T-helper 9 cell (primary cell): ENCODE data around the gene PTPRN2.
"Not testable (repeated sequence)": the region's sequence is repeated elsewhere in the genome, so short reads cannot be mapped to it uniquely, and the experiment has no call there.

Experiments
- DNase-seq: peaks from one replicate; pipeline ENCODE4 v3.0.0-alpha.2; 2020

The PTPRN2 gene

DNA sequence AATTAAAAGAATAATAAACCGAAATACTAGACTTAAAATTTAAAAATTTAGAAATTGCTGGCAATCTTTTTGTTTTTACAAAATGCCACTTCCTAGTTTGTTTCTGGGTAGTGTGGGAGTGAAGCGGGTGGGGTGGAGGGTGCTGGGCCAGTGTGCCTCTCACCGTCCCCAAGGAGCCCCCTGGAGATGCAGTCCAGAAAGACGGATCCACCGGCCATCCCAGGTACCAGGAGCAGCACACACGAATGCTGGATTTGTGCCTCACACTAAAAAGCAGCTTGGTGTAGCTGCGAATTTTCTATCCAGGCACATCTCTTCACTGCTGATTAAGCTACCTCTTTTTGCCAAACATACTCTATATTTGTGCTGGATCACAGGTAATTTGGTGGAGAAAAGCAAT, 632.7 kb downstream of the PTPRN2 start:
- DNase-seq: no peak

DNA sequence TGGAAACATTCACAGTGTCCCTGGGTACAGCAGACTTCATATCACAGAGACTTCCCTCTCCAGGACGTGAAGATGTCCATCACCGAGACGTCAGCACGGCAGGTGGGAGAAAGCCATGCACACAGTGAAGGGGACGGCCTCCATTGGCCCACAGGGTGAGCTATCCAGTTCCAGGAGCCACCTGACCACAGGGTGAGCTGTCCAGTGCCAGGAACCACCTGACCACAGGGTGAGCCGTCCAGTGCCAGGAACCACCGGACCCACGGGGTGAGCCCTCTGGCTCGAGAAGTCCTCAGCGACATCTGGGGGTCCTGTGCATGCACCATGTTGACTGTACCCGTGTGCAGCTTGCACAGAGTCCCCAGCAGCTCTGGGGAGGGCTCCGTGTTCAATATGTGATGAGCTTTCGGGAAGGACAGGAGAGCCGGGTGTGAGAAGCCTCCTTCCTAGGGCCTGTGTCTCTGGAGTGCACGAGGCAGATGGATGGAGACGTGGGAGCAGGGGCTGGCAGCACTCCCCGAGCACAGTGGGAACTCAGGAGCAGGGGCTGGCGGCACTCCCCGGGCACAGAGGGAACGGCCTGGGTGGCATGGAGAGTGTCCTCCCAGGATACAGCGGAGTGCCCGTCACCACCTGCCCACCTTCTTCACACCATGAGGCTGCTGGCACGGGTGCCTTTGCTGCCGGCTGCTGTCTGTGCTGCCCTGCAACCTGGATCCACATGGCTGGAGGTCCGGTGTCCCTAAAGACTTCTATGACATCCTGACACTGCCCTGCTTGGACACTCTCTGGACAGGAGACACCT, 634.6 kb downstream of the PTPRN2 start:
- DNase-seq: no peak

GRCh38 chr7:157952050-157952667, 635.5 kb downstream of the PTPRN2 start:
- no peak for DNase-seq

DNA sequence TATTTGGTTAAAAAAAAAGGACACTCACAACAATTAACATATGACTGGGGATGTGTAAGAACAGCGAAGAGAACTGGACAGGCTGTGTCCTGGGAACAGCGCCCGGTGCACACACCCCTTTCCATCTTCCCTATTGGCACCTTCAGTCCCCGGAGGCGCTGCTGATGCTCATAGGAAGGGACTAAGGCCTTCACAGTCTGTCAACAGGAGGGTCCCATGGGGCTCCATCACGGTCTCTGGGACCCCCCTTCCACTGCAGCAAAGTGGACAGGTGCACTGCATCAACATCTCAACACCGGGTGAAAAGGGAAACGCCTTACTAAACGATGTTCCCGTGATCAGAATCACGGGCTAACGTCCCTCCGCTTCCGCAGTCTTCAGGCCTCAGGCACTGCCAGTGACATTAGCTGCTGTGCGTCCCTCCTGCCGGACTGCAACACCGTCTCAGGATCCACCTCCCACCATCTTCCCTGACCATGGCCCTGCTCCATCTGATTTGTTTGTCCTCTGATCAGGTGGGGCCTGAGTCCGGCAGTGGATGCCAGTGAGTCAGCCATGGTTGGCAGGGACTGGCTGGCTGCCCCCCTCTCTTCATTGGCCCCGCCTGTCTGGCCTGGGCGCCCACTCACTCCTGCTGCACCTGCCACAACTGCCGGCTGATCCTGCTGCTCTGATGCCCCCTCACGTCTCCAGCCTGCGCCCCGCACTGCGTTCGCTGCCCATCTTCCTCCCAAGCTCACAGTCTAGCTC, 636.1 kb downstream of the PTPRN2 start:
- DNase-seq: no peak

DNA sequence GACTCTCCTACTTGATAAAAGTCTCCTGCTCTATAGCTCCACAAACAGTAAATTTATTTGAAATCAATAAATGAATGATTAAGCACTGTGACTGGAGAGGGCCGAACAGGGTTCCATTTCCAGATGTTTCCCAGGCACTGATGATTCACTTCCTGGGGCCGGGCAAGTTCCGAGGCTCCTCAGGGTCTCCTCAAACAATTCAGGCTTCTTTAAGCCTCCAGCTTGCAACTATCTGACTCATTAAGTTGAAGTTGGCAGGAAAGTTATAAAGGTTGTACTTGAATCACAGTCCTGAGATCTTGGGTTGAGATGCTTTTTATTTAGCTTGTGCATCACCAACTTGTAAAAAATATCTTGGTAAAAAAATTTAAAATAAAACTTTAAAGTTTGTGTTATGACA, 637.9 kb downstream of the PTPRN2 start:
- DNase-seq: no peak

DNA sequence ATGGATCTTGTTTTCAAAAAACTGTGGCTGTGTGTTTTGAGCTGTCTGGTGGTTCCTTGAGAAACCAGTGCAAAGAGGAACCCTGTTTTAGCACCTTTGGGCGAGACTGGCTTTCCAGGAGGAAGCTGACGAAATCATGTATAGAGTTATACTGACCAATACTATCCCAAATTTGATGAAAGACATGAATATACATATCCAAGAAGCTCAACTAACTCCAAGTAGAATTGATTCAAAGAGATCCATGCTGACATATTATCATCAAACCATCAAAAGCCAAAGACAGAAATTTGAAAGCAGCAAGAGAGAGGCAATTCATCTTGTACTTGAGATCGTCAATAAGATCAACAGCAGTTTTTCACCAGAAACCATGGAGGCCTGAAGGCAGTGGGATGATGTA, 640.1 kb downstream of the PTPRN2 start:
- no peak for DNase-seq

DNA sequence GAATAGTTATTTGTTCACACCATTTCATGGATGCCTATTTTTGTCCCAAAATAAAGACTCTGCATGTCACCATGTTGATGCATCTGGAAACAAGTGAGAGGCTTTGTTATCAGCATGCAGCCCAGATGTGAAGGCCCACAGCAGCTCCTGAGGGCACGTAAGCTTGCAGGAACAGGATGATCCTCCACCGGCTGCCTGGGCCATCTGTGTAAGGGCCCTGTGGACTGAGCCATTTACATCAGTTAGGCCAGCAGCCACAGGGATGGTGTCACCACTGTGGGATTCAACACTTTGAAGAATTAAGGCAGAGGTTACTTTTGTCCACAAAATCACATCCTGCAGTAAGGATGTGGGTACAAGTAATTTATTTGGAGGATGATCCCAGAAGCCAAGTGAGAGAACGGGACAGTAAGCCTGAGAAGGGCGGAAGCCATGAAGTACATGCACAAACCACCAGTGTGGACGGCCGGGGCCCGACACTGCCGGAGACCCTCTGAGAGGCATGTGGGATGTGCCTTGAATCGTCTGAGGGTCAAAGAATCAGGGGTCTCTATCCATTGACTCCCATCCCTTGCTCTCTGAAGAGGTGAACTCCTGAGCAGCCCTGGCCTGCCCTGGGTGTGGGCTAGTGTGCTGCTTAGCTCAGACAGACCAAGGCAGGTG, 641.1 kb downstream of the PTPRN2 start:
- no peak for DNase-seq

DNA sequence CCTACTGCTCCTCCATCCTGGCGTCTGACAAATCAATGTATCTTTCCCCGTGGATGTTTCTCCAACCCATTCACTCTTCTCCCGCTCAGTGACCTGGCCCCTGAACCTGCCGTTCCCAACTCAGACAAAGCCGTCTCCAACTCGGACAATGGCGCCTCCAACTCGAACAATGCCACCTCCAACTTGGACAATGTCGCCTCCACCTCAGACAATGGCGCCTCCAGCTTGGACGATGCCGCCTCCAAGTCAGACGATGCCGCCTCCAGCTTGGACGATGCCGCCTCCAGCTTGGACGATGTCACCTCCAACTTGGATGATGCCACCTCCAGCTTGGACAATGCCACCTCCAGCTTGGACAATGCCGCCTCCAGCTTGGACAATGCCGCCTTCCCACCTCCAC, 642.2 kb downstream of the PTPRN2 start:
- DNase-seq: no peak

DNA sequence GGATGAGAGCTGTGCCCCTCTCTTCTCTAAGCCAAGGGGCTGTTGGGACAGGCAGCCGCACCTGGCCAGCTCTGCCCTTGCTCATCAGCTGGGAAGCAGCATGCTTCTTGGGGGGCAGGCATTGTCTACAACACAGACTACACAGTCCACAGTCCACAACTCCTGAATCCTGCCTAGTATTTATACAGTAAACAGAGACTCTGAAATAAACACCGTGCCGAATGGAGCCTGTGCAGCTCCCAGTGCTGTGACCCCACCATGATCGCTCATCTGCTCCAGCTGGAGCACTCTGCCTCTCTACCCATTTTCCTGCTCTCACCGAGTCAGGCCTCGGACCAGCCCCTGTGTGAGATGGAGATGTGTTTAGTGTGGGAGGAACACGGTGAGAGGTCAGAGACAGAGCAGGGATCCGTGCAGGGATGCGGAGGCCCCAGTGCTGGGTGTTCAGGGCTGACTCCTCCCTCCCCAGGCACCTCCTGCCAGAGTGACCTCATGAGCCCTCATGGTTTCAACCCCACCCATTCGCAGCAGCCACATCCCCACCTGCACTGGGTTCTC, 642.8 kb downstream of the PTPRN2 start:
- DNase-seq: no peak

DNA sequence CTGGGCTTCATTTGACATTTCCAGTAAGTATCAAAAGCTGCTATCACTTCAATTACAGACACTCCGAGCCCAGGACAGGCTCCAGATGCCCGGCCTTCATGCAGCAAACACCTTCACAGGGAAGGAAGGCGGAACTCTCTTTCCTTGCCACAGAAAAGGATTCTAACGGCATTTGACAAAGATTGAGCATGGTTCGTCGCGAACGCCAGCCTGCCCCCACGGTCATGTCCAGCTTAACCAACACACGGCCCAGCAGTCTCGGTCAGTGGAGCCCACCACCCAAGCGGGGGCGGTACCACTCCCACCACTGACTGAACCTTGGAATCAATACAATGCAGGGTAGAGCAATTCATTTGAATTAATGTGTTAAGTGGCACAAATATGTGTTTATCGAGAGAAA, 643.6 kb downstream of the PTPRN2 start:
- DNase-seq: no peak

- DNase-seq: no peak
Measured at GRCh38 chr7:157943561-157943960, 644.1 kb downstream of the PTPRN2 start.

DNA sequence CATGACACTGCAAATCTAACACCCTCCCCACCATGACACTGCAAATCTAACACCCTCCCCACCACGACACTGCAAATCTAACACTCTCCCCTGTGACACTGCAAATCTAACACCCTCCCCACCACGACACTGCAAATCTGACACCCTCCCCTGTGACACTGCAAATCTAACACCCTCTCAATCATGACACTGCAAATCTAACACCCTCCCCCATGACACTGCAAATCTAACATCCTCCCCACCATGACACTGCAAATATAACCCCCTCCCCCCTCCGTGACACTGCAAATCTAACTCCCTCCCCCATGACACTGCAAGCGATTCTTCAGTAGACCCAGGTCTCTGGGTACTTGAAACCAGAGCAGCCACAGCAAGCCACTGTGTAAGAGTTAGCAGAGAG, 646.4 kb downstream of the PTPRN2 start:
- DNase-seq: no peak

GRCh38 chr7:157940497-157940896, 647.1 kb downstream of the PTPRN2 start:
- DNase-seq: no peak

DNA sequence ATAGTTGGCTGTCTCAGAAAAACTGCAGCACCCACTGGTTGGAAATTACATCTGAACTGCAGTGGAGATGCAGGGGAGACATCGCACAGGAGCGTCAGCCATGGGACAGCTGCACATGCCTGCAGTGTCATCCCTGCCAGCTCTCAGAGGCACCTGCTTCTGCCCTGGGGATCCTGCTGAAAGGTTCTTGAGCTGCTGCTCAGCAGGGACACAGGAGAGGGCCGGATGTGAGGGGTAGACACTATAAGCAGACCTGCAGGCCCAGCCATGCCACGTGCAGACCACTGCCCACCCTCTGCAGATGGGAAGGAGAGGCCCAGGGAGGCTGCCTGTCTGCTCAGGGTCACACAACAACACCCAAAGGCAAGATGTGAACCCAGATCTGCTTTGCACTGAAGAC, 649.4 kb downstream of the PTPRN2 start:
- DNase-seq: no peak

DNA sequence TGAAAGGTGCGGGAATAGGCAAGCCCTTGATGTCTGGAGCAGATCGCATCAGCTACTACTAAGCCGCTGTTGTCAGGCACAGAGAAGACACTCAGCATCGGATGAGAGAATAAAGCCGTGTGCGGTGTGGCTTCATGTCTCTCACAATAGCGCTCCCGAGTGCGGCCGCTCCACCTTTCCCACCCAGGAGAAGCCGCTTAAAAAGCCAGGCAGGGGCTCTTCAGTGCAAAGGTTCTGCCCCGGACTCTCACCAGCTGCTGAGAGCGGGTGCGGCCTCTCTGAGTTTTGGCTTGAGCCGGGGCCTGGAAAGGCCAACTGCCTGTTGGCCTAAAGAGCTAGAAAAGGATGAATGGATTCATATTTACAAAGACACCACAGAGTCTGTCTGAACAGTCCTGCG, 650.2 kb downstream of the PTPRN2 start:
- DNase-seq: no peak

DNA sequence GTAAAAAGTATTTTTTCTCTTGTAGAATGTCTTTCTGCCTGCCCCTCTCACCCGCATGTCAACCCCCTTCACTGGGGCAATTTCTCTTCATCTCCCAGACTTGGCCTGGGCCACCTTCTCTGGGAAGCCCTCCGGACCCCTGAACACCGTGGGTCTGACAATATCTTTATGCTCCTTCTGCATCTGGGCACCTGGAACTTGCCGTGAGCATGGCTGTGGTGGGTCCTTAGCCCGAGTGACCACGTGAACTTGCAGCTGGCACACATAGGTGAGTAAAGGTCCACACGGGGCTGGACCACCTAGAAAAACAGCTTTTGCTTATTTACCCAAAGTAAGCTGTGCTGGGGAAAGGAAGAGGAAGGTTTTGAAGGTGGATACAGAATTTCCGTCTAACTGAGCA, 650.6 kb downstream of the PTPRN2 start:
- no peak for DNase-seq

- not testable (repeated sequence) for DNase-seq
Measured at GRCh38 chr7:157935721-157936120, 651.9 kb downstream of the PTPRN2 start.

DNA sequence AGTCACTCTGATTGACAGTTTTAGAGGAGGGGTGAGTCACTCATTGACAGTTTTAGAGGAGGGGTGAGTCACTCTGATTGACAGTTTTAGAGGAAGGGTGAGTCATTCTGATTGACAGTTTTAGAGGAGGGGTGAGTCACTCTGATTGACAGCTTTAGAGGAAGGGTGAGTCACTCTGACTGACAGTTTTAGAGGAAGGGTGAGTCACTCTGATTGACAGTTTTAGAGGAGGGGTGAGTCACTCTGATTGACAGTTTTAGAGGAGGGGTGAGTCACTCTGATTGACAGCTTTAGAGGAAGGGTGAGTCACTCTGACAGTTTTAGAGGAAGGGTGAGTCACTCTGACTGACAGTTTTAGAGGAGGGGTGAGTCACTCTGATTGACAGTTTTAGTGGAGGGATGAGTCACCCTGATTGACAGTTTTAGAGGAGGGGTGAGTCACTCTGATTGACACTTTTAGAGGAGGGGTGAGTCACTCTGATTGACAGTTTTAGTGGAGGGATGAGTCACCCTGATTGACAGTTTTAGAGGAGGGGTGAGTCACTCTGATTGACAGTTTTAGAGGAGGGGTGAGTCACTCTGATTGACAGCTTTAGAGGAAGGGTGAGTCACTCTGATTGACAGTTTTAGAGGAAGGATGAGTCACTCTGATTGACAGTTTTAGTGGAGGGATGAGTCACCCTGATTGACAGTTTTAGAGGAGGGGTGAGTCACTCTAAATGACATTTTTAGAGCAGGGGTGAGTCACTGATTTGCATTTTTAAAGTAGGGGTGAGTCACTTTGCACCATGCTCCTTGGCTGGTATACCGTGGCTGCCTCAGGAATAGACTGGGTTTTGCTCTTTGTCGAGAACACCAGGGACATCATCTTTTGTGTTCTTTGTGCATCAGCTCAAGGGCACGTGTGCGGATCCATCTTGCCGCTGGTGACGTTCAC, 654.1 kb downstream of the PTPRN2 start:
- DNase-seq: not testable (repeated sequence)

- DNase-seq: no peak
Measured at GRCh38 chr7:157932498-157933218, 655.0 kb downstream of the PTPRN2 start.

DNA sequence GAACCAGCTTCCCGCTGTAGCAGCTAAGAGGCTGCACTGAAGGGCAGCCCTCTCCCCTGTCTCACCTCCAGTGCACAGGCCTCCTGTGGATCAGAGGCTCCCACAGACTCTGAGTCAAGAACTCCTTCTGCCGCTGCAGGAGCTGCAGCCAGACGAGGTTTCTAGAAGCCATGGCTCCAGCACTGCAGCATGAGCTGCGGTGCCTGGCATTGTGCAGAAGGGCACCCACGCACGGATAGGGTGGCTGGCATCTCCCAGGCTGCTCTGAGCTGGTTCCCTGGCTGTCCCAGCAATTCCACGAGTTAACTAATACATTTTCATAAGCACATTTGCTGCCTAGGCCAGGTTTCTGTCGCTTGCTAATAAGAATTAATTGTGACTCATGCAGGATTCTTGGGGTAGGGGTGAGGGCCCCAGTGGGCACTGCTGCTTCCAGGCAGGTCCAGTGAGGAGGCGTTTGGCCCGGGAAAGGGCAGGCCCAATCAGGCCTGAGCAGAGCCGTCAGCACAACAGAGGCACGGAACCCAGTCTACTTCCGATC, 656.6 kb downstream of the PTPRN2 start:
- DNase-seq: no peak

DNA sequence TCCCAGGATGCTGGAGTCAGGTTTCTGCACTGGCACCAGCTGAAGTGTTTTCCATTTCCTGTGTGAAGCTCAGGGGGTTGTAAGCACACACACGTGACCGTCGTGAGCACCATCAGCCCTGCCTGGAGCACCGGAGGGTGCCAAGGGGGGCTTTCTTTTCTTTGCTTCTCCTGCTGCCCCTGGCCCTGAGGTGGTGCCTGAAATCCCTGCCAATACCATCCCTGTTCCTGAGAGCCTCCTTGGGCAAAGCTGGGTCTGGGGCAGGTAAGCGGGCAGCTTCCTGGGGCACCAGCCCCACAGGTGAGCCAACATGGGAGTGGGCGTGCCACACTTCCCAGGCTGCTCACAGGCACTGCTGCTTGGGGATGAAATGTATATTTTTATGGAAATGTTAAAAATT, 657.2 kb downstream of the PTPRN2 start:
- DNase-seq: no peak
